ENCODE data around the gene MARK3.
A peak's percentile ranks its signal among the peaks of the same experiment; 100 is the strongest.

Gene MARK3

DNA sequence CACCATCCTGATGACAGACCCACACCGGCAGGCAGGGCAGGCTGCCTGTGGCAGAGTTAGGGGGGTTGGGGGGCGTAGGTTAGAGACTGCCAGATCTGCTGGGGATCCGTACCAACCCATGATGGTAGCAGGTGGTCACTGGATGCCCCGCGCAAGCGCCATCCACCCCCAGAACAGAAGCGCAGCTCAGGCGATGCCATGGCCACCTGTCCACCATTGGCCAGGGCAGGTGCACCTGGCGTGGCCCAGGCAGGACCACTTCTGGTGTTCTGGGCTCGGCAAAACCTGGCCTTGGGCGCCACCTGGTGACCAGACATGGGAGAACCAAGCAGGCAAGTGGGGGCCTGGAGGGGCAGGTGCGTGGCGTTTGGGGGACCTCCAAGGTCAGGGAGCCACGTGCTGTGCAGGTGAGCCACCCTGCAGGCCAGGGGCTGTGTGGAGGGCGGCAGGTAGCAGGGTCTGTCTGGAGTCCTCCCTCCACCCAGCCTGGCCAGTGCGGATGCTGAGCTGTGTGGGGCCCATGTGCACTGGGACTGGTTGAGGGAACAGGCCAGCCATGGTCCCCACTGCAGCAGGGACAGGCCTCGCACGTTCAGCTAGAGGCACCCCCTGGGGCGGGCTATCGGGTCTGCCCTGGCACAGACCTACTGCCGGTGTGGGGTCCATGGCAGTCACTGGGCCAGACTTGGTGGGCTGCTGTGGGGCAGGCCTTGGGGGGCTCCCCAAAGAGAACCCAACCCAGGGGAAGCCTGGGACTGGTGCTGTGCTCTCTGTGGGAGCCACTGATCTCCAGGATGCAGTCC is 161.6 kb downstream of the MARK3 start:
- in situ Hi-C loops (cut with MboI; ENCODE audit: low sequenced_read_pairs, unreplicated experiment), result no loop called here
- TF ChIP-seq, protein P1, sequence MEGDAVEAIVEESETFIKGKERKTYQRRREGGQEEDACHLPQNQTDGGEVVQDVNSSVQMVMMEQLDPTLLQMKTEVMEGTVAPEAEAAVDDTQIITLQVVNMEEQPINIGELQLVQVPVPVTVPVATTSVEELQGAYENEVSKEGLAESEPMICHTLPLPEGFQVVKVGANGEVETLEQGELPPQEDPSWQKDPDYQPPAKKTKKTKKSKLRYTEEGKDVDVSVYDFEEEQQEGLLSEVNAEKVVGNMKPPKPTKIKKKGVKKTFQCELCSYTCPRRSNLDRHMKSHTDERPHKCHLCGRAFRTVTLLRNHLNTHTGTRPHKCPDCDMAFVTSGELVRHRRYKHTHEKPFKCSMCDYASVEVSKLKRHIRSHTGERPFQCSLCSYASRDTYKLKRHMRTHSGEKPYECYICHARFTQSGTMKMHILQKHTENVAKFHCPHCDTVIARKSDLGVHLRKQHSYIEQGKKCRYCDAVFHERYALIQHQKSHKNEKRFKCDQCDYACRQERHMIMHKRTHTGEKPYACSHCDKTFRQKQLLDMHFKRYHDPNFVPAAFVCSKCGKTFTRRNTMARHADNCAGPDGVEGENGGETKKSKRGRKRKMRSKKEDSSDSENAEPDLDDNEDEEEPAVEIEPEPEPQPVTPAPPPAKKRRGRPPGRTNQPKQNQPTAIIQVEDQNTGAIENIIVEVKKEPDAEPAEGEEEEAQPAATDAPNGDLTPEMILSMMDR (IDR thresholded peaks at IDR 0.05; ENCODE audit: borderline replicate concordance, control extremely low read depth, extremely low read depth, insufficient read depth, missing control alignments), result peak; percentile 88
- peak; percentile 95 for DNase-seq (ENCODE audit: low spot score)

DNA sequence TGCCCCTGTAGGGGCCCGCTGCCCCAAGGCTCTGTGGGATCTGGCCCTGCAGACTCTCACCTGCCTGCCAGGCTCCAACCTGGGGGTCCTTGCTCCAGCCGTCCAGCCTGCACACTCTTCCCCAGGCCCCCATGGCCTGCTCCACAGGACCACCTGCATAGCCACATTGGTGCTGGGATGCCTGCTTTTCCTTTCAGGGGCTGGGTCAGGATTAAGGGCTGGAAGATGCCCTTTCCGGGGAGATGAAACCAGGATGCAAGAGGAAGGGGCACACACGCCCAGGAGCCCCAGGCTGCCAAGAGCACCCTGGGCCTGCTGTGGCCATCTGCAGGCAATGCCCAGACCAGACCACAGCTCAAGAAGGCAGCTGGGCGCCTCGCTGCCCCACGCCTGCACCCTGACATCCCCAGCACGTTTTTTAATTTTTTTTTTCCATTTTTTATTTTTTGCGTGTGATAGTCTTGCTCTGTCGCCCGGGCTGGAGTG is 162.3 kb downstream of the MARK3 start:
- TF ChIP-seq, protein P1 (IDR thresholded peaks at IDR 0.05; ENCODE audit: borderline replicate concordance, control extremely low read depth, extremely low read depth, insufficient read depth, missing control alignments), result no peak
- no peak for DNase-seq (ENCODE audit: low spot score)
- in situ Hi-C loops (cut with MboI; ENCODE audit: low sequenced_read_pairs, unreplicated experiment), result no loop called here

DNA sequence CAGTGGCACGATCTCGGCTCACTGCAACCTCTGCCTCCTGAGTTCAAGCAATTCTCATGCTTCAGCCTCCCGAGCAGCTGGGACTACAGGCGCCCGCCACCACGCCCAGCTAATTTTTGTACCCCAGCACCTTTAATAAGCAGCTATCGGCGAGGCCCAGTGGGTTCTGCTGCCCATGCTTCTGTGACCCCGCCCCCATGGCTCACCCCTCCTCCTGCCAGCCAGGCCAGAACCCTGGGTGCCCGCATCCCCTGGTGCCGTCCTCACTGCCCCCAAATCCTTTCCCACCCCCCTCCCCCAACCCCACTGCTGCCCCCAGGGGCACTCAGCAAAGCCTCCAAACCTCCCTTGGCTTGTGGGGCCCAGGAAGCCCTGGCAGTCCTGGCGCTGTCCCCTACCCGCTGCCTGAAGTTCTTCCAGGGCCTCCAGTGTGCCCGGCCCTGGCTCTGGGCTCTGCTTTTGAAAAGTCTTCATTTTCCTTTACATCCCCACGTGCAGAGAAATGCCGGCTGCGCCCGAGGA is 162.8 kb downstream of the MARK3 start:
- in situ Hi-C loops (cut with MboI; ENCODE audit: low sequenced_read_pairs, unreplicated experiment), result no loop called here
- TF ChIP-seq, protein P1 (IDR thresholded peaks at IDR 0.05; ENCODE audit: borderline replicate concordance, control extremely low read depth, extremely low read depth, insufficient read depth, missing control alignments), result no peak
- DNase-seq (ENCODE audit: low spot score), result no peak

DNA sequence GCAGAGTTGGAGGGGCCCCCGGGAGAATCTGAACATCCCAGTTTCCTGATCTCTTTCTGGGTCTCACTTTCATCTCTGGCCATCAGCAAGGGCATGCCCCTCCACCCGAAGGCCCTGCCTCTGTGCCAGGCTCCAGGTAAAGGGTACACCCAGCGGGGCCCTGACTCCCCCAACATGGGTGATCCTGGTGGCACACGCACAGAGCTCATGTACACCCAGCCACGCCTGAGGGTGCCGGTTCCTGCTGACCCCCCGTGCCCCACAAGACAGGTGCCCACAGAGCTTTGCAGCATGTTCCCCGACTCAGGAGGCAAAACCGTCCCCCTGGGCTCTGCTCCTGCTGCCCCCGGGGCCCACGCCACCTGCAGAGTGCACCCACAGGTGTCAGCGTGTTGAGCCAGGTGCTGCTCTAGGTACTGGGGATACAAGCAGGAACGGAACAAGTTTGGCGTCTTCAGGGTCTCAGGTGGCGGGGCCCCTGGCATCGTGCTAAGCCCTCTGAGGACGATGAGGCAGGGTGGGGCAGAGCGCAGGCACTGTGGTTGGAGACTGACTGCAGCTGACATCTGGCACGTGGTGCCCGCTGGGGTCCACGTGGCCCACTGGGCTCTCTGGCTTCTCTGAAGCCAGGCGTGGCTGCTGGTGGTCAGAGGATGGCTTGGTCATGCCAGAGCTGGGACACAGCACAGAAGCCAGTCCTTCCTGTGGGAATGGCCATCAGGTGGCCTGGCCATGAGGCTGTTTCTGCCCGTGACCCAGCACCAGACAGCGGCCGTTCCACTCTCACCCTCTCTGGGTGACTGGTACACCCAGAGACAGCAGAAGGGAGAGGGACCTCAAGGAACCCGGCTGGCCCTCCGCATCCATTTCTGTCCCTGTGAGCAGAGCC is 163.5 kb downstream of the MARK3 start:
- in situ Hi-C loops (cut with MboI; ENCODE audit: low sequenced_read_pairs, unreplicated experiment), result no loop called here
- TF ChIP-seq, protein P1 (IDR thresholded peaks at IDR 0.05; ENCODE audit: borderline replicate concordance, control extremely low read depth, extremely low read depth, insufficient read depth, missing control alignments), result no peak
- no peak for DNase-seq (ENCODE audit: low spot score)

DNA sequence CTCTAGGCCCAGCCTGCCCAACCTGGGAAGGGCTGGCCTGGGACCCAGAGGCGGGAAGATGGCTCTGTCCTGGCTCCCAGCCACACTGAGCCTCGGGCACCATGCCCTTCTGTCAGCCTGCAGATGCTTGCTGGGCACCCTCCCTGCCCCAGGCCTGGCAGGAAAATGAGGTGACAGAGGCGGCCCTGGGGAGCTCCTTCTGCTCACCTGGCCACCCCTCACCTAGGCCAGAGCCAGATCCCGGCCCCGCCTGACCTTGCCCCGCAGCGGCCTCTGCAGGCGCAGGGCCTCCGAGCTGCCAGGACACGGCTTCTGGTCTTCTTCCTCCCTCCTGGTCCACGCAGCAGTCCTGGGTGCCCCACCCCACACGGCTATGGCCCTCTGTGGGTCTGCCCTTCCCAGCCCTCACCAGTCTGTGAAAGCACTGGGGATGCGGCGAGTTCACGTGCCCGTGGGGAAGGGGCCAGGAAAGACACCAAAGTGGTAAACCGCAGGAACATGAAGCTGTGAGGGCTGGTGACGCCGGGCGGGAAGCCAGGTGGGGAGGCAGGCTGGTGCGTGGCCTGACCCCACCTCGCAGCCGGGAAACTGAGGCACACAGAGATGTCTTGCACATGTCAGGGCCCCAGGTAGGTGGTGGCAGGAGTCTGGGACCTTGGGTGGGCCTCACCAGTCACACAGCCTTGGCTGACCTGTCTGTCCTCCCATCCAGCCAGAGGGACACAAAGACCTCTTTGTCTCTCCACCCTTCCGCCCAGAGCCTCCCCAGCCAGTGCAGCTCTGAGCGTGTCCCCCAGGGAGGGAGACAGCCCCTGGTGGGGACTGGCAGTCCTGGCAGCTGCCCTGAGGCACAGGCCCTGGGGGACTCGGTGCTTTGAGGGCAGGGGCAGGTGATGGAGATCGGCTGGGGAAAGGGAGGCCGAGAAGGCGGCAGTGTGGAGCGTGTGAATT is 164.4 kb downstream of the MARK3 start:
- in situ Hi-C loops (cut with MboI; ENCODE audit: low sequenced_read_pairs, unreplicated experiment), result no loop called here
- TF ChIP-seq, protein P1 (IDR thresholded peaks at IDR 0.05; ENCODE audit: borderline replicate concordance, control extremely low read depth, extremely low read depth, insufficient read depth, missing control alignments), result no peak
- DNase-seq (ENCODE audit: low spot score), result no peak
